ENCODE measurements around the gene GPR65.

GRCh38 chr14:88049266-88049665 lies 44.3 kb downstream of the GPR65 start:
- TF ChIP-seq EZH2 (IDR thresholded peaks at IDR 0.05; ENCODE audit: borderline replicate concordance, low read depth, low read length, poor library complexity, severe bottlenecking) (no peak), CTCF (conservative IDR thresholded peaks at IDR 0.05; ENCODE audit: low read depth, low read length) (no peak)

Measured in A673 (cell line).